Hematopoietic multipotent progenitor cell treated with erythropoietin and hydrocortisone succinate and interleukin-3 and kit ligand, for 4 days (in vitro differentiated cells): ENCODE data around the gene TCF3.
"Not testable (repeated sequence)": the region's sequence is repeated elsewhere in the genome, so short reads cannot be mapped to it uniquely, and the experiment has no call there.

Experiments used
- DNase-seq: peaks from one replicate; pipeline ENCODE4 v3.0.0-alpha.2; 2015

Gene TCF3

DNA sequence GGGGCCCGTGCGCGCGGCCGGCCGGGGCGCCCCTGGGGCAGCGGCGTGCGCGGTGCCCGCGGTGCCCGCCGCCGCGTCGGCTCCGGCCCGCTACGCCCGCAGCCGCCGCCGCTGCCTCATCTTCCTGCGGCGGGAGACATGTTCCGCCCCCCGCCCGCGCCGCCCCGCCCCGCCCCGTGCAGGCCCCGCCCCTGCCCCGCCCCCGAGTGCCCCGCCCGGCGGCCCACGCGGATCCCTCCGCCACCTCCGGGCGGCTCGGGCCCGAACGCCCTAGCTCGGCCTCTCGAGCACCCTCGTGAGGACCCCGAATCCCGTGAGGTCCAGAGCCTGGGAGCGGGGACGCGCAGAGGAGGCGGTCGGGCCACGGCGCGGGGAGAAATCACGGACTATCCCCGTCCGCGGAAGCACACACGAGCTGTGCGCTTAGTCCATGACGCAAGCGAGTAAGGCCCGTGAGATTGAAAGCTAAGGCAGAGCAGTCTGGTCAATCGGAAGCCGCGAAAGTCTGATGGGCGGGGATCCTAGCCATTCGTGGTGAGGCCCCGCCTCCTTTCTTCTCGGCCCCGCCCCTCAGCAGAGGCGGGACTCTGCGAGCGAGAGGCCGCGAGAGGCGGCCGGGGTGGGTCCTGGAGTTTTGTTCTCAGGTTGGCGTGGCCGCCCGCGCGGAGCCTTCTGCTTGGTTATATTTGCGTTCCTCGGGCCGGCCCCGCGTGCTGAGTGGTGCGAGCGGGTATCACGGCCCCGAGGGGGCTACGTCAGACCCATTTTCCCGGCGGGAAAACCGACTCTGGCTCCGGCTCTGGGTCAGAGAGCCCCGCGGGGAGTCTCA is at the start of gene TCF3:
TSS of gene TCF3 (minus strand) at position 145 of the 829 bp plus-strand sequence. CDS start 2,367 bp downstream, outside the sequence.
- DNase-seq: peak; percentile 99

DNA sequence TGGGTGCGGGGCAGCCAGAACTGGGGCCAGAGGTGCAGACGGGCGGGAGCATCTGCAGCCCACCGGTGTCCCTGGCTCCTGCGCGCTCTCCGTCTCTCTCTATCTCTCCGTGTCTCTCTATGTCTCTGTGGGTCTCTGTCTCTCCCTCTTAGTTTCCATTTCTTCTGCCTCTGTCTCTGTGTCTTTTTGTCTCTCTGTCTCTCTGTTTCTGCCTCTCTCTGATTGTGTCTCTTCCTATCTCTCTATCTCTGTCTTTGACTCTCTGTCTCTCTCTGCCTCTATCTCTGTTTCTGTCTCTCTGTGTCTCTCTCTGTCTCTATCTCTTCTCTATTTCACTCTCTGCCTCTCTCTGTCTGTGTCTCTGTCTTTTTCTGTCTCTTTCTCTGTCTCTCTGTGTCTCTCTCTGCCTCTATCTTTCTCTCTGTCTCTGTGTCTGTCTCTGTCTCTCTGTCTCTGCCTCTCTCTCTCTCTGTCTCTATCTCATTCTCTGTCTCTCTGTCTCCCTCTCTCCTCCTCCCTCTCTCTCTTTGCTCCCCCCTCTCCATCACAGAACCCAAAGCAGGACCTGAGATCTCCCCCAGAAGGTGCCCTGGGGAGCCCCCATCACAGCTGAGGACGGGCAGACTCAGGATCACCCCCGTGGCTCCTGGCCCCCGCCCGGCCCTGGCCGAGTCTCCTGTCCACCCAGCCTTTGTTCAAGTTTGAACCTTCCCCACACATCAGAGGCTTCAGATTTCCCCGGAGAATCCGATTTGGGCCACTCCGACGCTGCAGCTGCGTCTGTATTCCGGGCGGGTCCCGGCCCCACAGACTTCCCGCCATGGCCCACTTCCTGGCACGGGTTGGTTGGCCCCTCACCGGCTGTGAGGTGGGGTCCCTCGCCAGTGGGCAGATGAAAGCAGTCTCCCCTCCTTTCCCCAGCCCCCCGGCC is 48.6 kb upstream of the TCF3 start:
- DNase-seq: no peak

DNA sequence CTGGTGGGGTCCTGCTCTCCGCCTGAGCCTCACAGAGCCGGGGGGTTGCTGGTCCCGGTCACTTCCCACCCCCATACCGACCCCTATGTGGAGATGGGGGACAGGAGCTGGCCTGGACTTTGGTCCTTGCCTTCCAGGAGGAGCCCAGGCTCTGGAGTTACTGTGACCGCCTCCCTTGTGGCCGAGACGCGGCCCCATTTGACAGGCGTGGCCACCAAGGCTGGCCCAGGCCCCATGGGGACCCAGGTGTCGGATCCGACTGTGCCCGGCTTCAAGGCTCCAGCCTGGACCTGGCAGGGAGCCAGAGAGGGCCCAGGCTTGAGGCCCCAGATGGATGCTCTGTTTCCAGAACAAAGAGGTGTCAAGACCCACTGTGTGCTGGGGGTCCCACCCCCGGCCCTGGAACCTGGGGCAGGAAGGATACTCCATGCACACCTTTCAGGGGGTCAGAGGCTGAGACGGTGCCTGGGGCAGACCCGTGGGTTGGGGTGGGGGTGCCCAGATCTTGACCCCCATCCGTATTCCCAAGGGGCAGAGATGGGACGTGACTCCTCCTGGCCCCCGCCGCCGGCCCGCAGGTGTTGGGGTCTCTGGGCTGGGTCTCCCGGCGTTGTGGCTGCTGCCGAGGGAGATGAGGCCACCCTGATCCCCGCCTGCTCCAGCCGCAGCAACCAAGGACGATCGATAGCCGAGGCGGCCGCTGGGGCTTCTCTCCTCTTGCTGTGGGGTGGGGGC is 47.8 kb upstream of the TCF3 start:
- no peak for DNase-seq

DNA sequence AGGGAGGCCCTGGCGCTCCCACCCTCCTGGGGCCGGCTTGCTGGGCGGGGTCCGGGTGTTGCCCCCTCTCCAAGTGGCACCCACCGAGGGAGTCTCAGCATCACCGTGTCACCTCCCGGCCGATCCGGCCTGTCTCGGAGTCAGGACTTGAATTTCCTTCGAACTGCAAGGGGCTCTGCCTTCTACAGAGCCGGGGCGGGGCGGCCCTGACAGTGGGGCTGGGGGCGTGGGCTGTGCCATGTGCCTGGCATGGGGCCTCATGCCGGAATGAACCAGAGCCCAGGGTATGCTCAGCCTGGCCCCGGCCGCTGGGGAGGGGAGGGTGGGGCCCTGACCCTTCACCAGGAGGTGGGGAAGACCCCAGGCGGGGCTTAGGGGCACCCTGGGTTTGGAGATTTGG is 47.0 kb upstream of the TCF3 start:
- DNase-seq: no peak

DNA sequence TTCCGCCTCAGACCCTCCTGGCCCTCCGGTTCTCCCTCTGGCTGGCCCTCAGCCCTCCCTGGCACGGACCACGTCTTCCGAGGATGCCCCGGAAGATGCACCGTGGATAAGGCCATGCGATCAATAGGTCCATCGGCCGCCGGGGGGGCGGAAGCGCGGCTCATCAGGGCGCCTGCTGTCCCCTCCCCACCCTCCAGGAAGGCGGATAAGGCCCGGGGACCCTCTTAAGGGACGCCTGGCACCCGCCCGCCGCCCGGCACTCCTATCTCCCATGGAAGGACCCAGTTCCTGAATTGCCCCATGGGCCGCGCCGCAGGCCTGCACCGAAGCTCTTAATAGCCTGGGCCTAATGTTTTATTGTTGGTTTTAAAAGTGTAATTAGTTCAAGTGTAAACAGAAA is 46.2 kb upstream of the TCF3 start:
- DNase-seq: no peak

DNA sequence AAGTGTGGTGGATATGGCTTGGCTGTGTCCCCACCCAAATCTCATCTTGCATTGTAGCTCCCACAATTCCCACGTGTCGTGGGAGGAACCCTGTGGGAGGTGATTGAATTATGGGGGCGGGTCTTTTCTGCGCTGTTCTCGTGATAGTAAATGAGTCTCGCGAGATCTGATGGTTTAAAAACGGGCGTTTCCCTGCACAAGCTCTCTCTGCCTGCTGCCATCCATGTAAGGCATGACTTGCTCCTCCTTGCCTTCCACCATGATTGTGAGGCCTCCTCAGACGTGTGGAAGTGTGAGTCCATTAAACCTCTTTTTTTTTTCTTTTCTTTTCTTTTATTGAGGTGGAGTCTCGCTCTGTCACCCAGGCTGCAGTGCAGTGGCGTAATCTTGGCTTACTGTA is 43.1 kb upstream of the TCF3 start:
- DNase-seq: not testable (repeated sequence)

DNA sequence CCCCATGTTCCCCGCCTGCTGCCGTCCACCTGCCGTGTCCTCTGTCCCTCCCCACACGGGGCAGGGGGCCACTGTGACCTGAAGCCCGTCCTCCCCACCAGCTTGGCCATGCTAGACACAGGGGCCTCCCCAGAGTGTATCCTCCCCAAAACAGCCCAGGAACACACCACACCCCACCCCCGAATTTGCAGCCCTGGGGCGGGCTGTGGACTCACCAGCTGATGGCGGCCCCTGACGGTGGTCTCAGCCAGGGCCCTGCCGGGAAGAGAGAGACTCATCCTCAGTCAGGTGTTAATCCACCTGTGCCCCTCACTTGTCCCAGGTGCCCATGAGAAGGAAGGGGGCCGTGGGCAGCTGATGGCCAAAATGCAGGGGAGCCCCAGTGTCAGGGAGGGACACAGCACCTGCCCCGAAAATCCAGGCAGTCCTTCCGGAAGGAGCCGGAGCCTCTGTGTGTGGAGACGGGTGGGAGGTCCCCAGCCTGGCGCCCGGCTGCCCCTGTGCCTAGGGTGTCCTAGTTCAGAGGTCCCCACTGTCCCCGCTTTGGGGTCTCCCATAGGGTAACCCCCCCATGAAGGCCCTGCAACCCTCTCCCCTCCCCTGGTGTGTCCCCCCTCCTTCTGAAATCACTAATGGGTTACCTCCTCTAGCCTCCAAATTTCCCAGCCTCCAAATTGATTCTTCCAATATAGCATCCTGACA is 39.3 kb upstream of the TCF3 start:
- DNase-seq: no peak

DNA sequence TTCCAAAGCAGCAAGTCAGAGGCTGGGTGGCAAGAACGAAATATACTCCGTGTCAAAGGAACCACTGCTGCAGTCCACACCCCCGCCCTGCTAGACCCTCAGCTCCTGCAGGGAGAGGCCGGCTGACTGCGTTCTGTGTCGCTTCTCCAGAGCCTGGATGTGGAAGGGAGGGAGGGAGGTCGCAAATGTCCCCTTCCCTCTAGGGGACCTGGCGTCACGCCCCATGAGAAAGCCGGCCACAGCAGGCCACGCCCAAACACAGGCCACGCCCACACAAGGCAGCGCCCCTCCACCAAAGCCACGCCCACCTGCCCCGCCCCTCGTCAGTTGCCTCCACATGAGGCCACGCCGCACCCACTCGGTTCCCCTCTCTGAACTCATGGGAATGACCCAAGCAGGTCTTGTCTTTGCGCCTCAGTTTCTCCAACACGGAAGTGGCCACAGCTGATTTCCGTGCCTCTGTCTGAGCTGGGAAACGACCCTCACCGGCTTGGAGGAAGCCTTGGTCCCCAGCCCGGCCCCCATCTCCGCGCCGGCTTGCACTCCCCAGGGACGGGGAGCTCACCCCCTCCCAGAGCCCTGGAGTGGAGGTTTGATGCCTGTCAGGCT is 38.4 kb upstream of the TCF3 start:
- DNase-seq: peak; percentile 85

DNA sequence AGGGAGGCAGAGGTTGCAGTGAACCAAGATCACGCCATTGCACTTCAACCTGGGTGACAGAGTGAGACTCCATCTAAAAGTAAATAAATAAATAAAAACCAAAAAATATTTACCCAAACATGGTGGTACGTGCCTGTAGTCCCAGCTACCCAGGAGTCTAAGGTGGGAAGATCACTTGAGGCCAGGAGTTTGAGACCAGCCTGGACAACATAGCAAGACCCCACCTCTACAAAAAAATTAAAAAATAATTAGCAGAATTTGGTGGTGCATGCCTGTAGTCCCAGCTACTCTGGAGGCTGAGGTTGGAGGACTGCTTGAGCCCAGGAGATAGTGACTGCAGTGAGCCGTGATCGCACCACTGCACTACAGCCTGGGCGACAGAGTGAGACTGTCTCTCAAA is 33.4 kb upstream of the TCF3 start:
- not testable (repeated sequence) for DNase-seq

DNA sequence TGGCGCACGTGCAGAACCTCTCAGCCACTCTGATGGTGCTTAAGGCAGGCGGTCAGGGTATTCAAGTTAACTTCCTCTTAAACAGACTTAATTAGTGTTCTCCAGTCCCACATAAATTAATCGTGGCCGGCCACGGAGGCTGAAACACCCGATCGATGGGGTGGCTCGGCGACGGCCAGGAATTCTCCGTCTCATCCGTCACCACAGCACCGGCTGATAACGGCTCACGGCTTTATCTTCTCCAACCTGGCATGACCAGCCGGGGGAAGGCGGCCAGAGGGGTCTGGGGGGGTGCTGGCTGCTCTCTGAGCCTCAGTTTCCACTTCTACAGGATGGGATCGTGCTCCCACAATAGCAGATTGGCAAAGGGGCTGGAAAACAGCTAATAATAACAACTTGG is 32.6 kb upstream of the TCF3 start:
- no peak for DNase-seq

DNA sequence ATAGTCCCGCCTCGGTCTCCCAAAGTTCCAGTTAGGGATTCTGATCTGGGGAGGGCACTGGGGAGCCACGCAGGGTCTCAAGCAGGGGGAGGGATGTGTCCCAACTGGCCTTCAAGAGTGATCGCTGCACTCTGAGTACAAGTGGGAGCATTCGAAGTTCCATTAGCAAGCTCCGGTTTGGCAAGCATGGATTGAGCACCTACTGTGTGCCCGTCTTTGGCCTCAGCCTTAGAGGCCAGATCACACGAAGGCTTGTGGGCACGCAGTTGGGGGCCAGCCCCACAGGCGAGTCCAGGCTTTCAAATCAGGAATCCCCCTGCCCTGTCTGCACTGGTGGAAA is 32.1 kb upstream of the TCF3 start:
- no peak for DNase-seq

DNA sequence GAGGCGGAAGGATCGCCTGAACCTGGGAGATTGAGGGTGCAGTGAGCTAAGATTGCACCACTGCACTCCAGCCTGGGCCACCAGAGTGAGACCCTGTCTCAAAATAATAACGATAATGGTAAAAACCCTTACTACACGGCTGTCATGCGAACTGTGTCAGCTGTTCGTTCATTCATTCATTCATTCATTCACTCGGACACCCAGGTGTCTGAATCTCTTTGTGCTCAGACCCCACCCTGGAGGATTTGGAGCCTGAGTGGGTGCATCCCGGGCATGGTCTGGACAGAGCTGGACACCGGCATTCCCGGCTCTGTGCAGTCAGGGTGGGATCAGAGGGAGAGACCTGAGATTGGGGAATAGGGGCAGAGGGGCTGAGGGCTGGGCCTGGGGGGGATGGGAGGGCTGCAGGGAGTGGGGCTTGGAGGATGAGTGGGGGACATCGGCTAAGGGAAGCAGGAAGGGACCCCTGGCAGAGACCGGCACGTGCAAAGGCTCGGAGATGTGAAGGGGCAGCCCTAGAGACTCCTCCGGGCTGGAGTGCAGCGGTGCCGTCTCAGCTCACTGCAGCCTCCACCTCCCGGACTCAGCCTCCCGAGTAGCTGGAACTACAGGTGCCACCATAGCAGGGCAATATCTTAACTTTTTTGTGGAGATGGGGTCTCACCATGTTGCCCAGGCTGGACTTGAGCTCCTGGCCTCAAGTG is 31.6 kb upstream of the TCF3 start:
- no peak for DNase-seq

DNA sequence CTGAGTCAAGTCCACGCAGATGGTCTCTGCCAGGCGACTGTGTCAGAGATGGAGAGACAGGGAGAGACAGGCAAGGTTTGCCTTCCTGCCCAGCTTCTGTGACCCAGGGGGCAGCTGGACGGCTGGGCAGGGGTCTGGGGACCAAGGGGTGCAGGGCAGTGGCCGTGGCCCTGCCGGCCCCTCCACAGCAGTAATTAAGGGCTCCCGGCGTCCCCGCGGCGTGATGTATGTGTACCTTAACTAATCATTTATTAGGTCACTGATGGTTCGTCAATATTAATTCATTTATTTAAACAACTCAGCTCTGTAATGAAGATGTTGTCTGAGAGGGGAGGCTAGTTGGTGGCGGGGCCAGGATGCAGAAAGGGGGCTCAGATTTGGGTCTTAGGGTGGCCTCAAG is 28.6 kb upstream of the TCF3 start:
- DNase-seq: no peak

DNA sequence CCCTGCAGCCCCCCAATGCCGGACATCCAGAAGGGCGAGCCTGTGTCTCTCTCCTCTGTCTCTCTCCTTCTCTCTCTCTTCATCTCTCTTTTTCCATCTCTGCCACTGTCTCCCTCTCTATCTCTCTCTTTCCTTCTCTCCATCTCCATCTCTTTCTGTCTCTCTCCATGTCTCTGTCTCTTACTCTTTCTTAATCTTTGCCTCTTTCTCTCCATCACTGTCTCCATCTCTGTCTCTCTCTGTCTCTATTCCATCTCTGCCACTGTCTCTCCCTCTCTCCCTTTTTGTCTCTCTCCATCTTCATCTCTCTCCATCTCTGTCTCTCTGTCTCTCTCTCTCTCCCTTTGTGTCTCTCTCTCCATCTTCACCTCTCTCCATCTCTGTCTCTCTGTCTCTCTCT is 25.7 kb upstream of the TCF3 start:
- no peak for DNase-seq

DNA sequence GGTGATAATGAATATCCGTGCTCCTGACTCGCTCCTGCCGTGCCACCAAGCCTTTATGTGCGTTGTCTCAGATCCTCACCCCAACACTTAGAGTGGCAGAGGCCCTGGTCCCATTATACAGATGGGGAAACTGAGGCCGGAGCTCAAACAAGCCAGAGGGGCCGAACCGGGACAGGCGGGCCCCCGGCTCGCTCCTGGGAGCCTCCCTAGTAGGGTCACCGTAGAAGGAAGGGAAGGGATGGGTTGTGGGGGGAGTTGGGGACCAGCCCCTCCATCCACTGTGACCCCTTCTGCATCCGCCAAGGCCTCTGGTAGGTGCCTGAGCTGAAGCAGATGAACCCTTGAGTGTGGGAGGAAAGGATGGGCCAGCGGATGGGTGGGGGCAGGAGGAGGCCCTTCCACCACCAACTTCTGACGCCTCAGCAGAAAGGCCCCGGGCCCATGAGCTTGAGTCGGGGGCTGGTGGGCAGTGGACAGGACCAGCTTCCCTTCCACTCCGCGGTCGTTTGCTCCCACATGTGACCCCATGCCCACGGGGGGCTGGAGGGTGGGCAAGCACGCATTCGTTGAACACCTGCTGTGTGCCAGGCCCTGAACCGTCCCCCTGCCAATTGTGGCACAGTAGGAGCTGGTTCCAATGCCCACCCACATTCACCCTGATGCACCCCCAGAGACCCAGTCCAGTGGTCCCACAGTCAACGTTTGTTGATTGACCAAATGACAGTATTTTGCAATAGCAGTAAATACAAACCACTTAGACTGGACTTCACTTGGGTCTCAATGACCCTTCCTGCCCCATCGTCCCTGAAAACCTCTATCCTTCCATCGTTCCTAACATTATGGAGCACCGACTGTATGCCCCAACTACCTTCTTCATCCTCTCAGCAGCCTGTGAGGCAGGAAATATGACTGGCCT is 24.2 kb upstream of the TCF3 start:
- DNase-seq: no peak

DNA sequence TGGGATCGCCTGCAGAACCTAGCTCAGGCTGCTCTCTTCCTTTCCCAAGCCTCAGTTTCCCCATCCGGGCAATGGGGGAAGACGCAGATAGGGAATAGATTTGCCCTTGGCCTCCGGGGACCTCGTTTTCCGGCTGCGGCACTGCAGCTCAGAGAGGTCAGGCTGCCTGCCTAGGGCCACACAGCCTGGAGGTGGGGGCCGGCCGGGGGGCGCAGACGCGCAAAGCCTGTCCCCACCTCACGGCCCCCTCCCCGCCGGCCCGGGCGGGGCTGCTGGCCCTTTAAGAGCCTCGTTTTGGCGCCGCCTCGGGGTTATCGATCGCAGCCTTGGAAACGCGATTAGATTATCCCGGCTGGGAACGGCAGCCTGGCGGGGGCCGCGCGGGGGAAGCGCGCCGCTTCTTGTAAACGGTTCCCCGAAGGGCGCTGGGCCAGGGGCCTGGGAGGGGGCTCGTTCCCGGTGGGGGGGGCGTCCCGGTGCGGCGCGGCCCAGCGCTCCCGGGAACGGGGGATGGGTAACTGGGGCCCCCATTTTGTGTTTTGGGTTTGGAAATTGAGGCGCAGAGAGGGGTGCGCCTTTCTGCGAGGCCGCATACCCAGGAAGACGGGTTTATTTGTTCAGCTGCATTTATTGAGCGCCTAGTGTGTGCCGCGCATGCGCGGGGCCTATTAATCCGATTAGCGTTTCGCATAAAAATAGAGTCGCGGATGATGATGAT is 23.4 kb upstream of the TCF3 start:
- no peak for DNase-seq

DNA sequence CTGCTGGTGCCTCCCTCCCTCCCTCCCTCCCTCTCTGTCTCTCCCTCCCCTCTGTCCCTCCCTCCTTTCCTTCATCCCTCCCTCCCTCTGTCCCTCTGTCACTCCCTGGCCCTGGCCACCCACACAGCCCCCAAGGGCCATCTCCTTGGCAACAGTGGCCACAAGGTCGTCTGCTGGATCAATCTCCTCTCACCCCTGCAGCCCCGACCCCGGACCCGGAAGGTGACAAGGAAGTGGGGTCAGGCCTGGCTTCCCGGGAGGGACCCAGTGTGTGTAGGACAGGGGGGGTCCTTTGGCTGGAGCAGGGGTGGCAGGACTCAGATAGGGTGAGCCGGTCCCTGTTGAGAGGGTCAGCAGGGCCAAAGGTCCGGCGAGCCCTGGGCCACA is 21.9 kb upstream of the TCF3 start:
- DNase-seq: no peak

DNA sequence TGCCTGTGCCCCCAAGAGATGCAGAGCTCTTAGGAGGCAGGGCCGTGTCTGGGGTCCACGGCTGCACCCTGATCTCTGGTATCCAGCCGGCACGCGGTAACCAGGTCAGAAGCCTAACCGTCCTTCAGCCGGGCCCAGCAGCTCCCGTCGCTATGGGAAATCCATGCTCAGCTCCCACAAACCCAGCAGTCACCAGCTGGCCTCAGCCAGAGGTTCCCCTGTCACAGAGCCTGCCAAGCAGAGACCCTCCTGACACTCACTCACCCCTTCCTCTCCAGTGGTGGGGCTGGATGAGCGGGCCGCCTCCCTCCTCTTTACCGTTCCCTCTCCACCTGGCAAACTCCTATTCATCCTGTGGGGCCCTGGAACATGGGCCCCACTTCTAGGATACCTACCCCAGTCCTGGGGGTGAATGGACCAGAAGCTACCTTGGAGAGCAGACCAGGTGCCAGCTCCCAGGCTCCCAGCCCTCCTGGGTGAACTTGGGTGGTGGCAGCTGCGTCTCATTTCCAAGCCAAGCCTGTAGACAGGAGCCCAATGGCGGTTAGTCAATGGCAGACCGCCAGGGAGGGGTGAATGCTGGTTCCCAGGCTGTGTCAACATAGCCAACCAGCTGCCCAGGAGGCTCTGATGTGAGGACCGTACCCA is 21.4 kb upstream of the TCF3 start:
- DNase-seq: no peak
